VCaP (cell line): Measurements from ENCODE around the gene DNAH14.
"Not testable (repeated sequence)": the region's sequence is repeated elsewhere in the genome, so short reads cannot be mapped to it uniquely, and the experiment has no call there.

Experiments
- H3K27ac ChIP-seq: fragments of 450-650 bp; 2 replicates; pipeline ENCODE4 v1.5.1; 2017
- TF ChIP-seq, protein P1 (sequence below): fragments of 450-650 bp; conservative IDR thresholded peaks from 2 replicates; pipeline ENCODE4 v1.5.1; 2017; ENCODE audit warnings: mild to moderate bottlenecking, moderate library complexity

The DNAH14 gene

DNA sequence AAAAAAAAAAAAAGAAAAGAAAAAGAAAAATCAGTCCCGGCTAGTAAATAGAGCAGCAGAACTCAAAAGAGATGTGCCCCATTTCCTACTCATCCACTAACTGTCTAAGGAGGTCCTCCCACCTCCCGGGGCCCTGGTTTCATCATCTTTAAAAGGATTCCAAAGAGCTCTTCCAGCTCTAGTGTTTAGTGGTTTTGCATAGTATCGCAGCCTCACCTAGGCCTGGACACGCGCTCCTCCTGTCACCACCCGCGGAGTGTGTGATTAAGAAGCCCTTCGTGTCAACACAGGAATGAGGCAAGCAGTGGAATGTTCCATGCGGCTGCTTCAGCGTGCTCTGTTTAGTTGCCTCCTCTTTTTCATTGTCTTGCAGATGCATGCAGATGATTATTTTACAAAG is 449.4 kb downstream of the DNAH14 start:
- TF ChIP-seq, protein P1, sequence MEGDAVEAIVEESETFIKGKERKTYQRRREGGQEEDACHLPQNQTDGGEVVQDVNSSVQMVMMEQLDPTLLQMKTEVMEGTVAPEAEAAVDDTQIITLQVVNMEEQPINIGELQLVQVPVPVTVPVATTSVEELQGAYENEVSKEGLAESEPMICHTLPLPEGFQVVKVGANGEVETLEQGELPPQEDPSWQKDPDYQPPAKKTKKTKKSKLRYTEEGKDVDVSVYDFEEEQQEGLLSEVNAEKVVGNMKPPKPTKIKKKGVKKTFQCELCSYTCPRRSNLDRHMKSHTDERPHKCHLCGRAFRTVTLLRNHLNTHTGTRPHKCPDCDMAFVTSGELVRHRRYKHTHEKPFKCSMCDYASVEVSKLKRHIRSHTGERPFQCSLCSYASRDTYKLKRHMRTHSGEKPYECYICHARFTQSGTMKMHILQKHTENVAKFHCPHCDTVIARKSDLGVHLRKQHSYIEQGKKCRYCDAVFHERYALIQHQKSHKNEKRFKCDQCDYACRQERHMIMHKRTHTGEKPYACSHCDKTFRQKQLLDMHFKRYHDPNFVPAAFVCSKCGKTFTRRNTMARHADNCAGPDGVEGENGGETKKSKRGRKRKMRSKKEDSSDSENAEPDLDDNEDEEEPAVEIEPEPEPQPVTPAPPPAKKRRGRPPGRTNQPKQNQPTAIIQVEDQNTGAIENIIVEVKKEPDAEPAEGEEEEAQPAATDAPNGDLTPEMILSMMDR: no peak
- no peak overlapping the region for H3K27ac ChIP-seq

DNA sequence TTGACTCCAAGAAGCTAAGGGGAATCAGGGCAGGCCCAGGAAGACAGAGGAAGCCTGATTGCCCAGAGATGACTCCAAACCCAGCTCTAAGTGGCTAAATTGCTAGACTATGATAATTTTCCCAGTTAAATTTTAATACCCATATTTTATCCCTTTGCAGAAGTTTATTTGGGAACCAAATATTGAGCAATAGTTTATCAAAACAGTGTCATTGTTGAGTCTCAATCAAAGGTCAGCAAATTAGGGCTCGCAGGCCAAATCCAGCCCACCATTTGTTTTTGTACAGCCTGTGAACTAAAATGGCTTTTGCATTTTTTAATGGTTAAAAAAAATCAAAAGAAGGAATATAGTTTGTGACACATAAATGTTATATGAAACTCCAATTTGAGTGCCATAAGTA is 451.2 kb downstream of the DNAH14 start:
- TF ChIP-seq, protein P1: no peak
- H3K27ac ChIP-seq: no peak overlapping the region

DNA sequence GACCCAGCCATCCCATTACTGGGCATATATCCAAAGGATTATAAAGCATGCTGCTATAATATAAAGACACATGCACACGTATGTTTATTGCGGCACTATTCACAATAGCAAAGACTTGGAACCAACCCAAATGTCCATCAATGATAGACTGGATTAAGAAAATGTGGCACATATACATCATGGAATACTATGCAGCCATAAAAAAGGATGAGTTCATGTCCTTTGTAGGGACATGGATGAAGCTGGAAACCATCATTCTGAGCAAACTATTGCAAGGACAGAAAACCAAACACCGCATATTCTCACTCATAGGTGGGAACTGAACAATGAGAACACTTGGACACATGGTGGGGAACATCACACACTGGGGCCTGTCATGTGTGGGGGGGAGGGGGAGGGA is 457.4 kb downstream of the DNAH14 start:
- not testable (repeated sequence) for H3K27ac ChIP-seq

DNA sequence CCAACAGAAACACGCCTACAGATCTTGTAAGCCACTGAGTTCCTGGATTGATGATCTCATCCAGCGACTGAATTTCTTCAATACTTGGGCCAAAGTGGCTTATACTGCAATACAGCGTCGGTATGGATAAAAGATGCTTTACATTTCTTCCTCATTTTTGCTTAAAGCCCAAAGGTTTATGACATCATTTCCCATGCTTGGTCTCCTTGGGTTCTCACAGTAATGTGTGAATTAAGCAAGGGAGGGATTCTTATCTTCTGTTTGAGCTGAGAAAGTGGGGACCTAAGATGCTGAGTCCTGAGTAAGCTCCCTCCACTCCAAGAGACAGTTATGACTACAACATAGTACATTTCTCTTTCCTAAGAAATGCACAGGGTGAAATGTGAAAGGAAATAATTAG is 458.9 kb downstream of the DNAH14 start:
- TF ChIP-seq, protein P1: no peak
- H3K27ac ChIP-seq: no peak overlapping the region

DNA sequence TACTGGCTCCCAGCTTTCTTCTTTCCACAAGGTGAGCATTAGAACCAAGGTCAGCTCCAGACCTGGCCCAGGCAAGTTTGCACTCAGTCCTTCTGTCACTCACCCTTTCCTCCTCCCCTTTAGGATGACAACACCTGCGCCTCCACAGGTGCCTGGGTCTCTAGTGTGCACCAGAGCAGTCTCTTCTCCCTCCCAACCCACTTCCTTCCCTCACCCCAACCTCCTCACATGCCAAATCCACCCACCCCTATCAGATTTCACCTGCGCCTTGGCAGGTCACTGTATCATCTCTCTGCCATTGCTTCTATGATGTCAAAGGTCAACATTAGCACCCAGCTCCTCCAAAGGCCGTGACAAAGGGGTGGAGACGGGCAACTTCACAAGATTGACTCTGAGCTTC is 460.4 kb downstream of the DNAH14 start:
- TF ChIP-seq, protein P1: no peak
- H3K27ac ChIP-seq: no peak overlapping the region

DNA sequence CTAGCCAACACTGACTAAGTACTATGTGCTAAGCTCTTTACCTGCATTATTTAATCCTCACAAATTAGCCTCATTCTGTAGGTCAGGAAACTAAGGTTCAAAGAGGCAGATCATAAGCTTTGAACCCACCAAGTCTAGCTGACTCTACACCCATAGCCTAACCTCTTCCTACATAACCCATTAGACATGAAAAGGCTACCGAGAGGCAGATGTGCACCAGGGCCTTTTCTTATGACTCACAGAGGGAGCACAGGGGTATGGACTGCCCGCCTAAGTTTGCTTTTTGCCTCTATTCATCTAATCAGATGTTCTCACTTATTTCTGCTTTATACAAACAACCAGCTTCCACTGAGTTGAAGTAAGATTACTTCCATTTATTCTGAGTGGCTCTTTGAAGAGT is 466.9 kb downstream of the DNAH14 start:
- TF ChIP-seq, protein P1: no peak
- H3K27ac ChIP-seq: no peak overlapping the region

DNA sequence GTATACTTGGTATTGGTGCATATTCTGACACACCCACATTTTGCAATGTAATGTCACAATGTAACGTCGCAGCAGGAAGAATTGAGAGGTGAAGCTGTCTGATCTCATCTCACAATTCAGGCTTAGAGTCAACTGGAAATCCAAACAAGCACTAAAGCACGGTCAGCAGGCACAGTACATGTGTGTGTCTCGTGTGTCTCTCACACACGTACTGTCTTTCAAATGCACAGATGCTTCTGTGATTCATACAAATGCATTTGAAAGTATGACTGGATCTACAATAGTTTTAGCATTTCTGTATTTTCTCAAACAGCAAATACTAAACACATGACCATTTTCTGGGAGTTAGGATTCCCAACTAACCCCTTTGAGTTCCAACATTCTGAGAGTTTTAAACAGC is 471.5 kb downstream of the DNAH14 start:
- H3K27ac ChIP-seq: no peak overlapping the region
- TF ChIP-seq, protein P1: no peak

DNA sequence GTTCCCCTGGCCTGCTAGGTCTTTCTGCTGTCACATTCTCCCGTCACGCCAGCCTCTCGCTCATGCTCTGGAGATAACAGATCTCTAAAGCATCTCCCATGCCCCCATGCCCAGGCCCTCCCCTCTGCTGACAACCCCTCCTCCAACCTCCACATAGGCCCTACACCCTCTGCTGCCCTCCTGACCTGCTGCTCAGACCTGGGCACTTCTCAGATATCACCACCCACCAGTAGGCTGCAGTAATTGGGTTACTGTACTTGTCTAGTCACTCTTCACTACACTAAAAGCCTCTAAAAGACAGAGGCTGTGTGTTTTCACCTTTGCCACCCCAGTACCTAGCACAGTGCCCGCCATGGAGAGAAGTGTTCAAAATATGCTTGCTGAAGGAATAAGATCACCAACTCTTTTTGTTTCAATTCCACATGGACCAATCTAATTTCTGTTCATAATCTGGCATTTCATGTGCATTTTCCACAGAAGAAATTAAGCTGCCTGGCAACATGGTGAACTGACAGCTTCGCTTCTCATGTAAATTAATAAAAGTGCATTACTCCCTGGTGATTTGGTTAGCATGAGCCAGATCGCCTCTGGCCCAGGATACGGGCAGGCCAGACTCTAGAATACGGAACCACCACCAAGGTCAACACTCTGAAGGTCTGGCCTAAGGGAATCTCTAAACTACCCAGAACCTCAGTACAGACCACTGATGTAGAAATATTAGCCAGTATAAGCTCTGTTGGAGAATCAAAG is 477.7 kb downstream of the DNAH14 start:
- TF ChIP-seq, protein P1: no peak
- no peak overlapping the region for H3K27ac ChIP-seq
